CD14-positive monocyte (primary cell): ENCODE results near the gene SLC25A19. TPM values are rescaled to one million over a fixed set of nuclear protein-coding genes. Genes with fewer than 3 reads are reported as not detected.

ENCODE experiments used
- DNase-seq, 3 donors: peaks; one replicate each; pipeline ENCODE4 v3.0.0-alpha.2; 2011 to 2022
- H2AFZ ChIP-seq: 2 replicates; pipeline ENCODE4 v1.6.0; 2012; ENCODE audit warnings: mild to moderate bottlenecking, low read depth, low read length, inconsistent platforms; ENCODE audit not compliant: insufficient read depth, poor library complexity, severe bottlenecking
- H3K27ac ChIP-seq, 2 donors: 1 replicate in 1 of 2; 2 replicates in 1 of 2; pipeline ENCODE4 v1.5.1; 2012 to 2013; ENCODE audit warnings: low read length in 2 of 2, control low read depth in 1 of 2, inconsistent platforms in 1 of 2, low read depth in 1 of 2, mild to moderate bottlenecking in 1 of 2
- H3K27me3 ChIP-seq, 2 donors: one replicate each; pipeline versions ENCODE4 v1.6.0 to v1.6.1; 2011 to 2013; ENCODE audit warnings: low read length in 2 of 2; ENCODE audit not compliant: control insufficient read depth in 2 of 2, insufficient read depth in 2 of 2
- H3K36me3 ChIP-seq, 2 donors: replicated peaks in 1 of 2; 1 replicate in 1 of 2; 2 replicates in 1 of 2; pipeline versions ENCODE4 v1.5.1 to v1.6.1; 2012 to 2013; ENCODE audit warnings: low read length in 2 of 2, control low read depth in 1 of 2, inconsistent platforms in 1 of 2, mild to moderate bottlenecking in 1 of 2; ENCODE audit not compliant: insufficient read depth in 2 of 2, control insufficient read depth in 1 of 2
- H3K4me1 ChIP-seq, 2 donors: 1 replicate in 1 of 2; 2 replicates in 1 of 2; pipeline versions ENCODE4 v1.5.1 to v1.6.1; 2012 to 2013; ENCODE audit warnings: low read length in 2 of 2, control low read depth in 1 of 2, inconsistent platforms in 1 of 2, mild to moderate bottlenecking in 1 of 2, moderate library complexity in 1 of 2; ENCODE audit not compliant: insufficient read depth in 2 of 2, control insufficient read depth in 1 of 2
- H3K4me2 ChIP-seq: replicated peaks from 2 replicates; pipeline ENCODE3; 2012; ENCODE audit warnings: low read length, moderate library complexity, mild to moderate bottlenecking; ENCODE audit not compliant: poor library complexity, severe bottlenecking; ENCODE audit errors: extremely low read depth
- H3K4me3 ChIP-seq, 3 experiments: fragments of 200-600 bp in 1 of 3; sonication (generic) in 1 of 3; replicated peaks in 1 of 3; 1 replicate in 2 of 3; 2 replicates in 1 of 3; pipeline ENCODE4 v1.5.1; 2011 to 2013; ENCODE audit warnings: low read length in 3 of 3, mild to moderate bottlenecking in 3 of 3, control low read depth in 2 of 3, low read depth in 2 of 3, inconsistent platforms in 1 of 3, moderate library complexity in 1 of 3
- H3K79me2 ChIP-seq: 2 replicates; pipeline ENCODE4 v1.6.0; 2012; ENCODE audit warnings: mild to moderate bottlenecking, control low read depth, inconsistent platforms, low read length, moderate library complexity; ENCODE audit not compliant: insufficient read depth
- H3K9ac ChIP-seq: 2 replicates; pipeline ENCODE4 v1.6.0; 2017; ENCODE audit warnings: low read length, mild to moderate bottlenecking; ENCODE audit not compliant: insufficient read depth, poor library complexity, severe bottlenecking
- H3K9me3 ChIP-seq, 2 donors: replicated peaks in 1 of 2; 1 replicate in 1 of 2; 2 replicates in 1 of 2; pipeline versions ENCODE4 v1.5.1 to v1.6.1; 2012 to 2013; ENCODE audit warnings: low read length in 2 of 2, control low read depth in 1 of 2; ENCODE audit not compliant: control insufficient read depth in 1 of 2, insufficient read depth in 1 of 2
- H4K20me1 ChIP-seq: 2 replicates; pipeline ENCODE4 v1.6.0; 2012; ENCODE audit warnings: mild to moderate bottlenecking, low read length, control low read depth, moderate library complexity; ENCODE audit not compliant: insufficient read depth
- H3K27ac Mint-ChIP-seq, 7 donors: one replicate each; pipeline ENCODE4 v1.8.0; 2020; ENCODE audit warnings: mild to moderate bottlenecking in 7 of 7, mixed read lengths in 7 of 7, moderate library complexity in 6 of 7, inconsistent platforms in 2 of 7
- H3K27me3 Mint-ChIP-seq, 3 donors: one replicate each; pipeline ENCODE4 v1.8.0; 2021 to 2022; ENCODE audit warnings: low read depth in 3 of 3, mild to moderate bottlenecking in 3 of 3, mixed read lengths in 3 of 3, moderate library complexity in 3 of 3, inconsistent platforms in 1 of 3
- H3K36me3 Mint-ChIP-seq, 2 donors: one replicate each; pipeline ENCODE4 v1.8.0; 2020; ENCODE audit warnings: mixed read lengths in 2 of 2, inconsistent platforms in 1 of 2, mild to moderate bottlenecking in 1 of 2
- H3K4me1 Mint-ChIP-seq: one replicate; pipeline ENCODE4 v1.8.0; 2020; ENCODE audit warnings: mild to moderate bottlenecking, mixed read lengths
- H3K4me3 Mint-ChIP-seq, 2 donors: one replicate each; pipeline ENCODE4 v1.8.0; 2020; ENCODE audit warnings: mild to moderate bottlenecking in 2 of 2, mixed read lengths in 2 of 2, moderate library complexity in 1 of 2
- H3K9me3 Mint-ChIP-seq, 7 donors: one replicate each; pipeline ENCODE4 v1.8.0; 2020 to 2022; ENCODE audit warnings: mixed read lengths in 7 of 7, mild to moderate bottlenecking in 6 of 7, moderate library complexity in 6 of 7, inconsistent platforms in 2 of 7
- CTCF ChIP-seq: fragments of 200-600 bp; IDR thresholded peaks from one replicate; pipeline ENCODE4 v1.8.0; 2022; ENCODE audit warnings: antibody characterized with exemption, mild to moderate bottlenecking
- WGBS: methylation state at CpG from one replicate; pipeline ENCODE4 v1.1.5; 2013; ENCODE audit warnings: missing lambda C conversion rate; ENCODE audit not compliant: insufficient coverage; 5-methylcytosine and 5-hydroxymethylcytosine counted together
- intact Hi-C, 2 donors: fragments of 100-400 bp; cut with micrococcal nuclease; formaldehyde crosslinking; loops; one replicate each; pipeline versions ENCODE4 v1.15.0 to v1.15.1; 2023
- polyA plus RNA-seq, 3 donors: library from polyadenylated mRNA; depleted of rRNA in 1 of 3; unstranded in 2 of 3; stranded (reverse) in 1 of 3; fragments of 300-500 nt in 2 of 3; fragments of >200 nt in 1 of 3; fragmentation: Illumina TruSeq in 2 of 3; gene quantifications; 1 replicate in 2 of 3; 2 replicates in 1 of 3; pipeline ENCODE4 v1.2.3, GENCODE V29; 2012 to 2021

The SLC25A19 gene
- polyA plus RNA-seq, 3 donors = 14.4 to 21.5 (median 18.8) TPM

- WGBS = 52% methylated on average over 7 of the region's 13 CpGs
- peaks cover 5 to 17% of the 10 kb centered on the region in 2 donors for H3K36me3 Mint-ChIP-seq
- Histone ChIP-seq H3K9me3 (no peaks in the 10 kb centered on the region), H2AFZ (no peak overlapping the region), H3K79me2 (peaks cover 16% of the 10 kb centered on the region), H3K4me3 (peak overlapping the region in 1 of 3 experiments; percentile 4), H3K9ac (no peak overlapping the region), H3K27me3 (no peaks in the 10 kb centered on the region), H3K36me3 (no peaks in the 10 kb centered on the region), H3K4me2 (peak overlapping the region; percentile 4), H3K27ac (peak overlapping the region; percentile 98 to 100), H3K4me1 (peaks cover 77 to 80% of the 10 kb centered on the region in 2 donors), H4K20me1 (no peaks in the 10 kb centered on the region)
- peaks cover 68% of the 10 kb centered on the region for H3K4me1 Mint-ChIP-seq
- TF ChIP-seq CTCF = no peak
- no peak for DNase-seq
- intact Hi-C loops = no loop called here
- H3K9me3 Mint-ChIP-seq = peaks cover 0 to 1% (median 0%) of the 10 kb centered on the region in 7 donors
- peaks cover 0 to 11% (median 2%) of the 10 kb centered on the region in 3 donors for H3K27me3 Mint-ChIP-seq
- peak overlapping the region in 1 of 2 donors; percentile 24 for H3K4me3 Mint-ChIP-seq
- H3K27ac Mint-ChIP-seq = peak overlapping the region; percentile 97 to 99 (median 98)
Measured at GRCh38 chr17:75307957-75308731, 18.9 kb upstream of the SLC25A19 start.

GRCh38 chr17:75301502-75302206, 12.4 kb upstream of the SLC25A19 start:
- Mint-ChIP-seq H3K36me3 (peaks cover 8 to 16% of the 10 kb centered on the region in 2 donors), H3K4me1 (peaks cover 54% of the 10 kb centered on the region), H3K27me3 (no peaks in the 10 kb centered on the region), H3K27ac (peak overlapping the region; percentile 90 to 100 (median 96)), H3K9me3 (peaks cover 0 to 1% (median 0%) of the 10 kb centered on the region in 7 donors), H3K4me3 (no peak overlapping the region)
- peak overlapping the region; percentile 91 to 98 for H3K27ac ChIP-seq
- H3K4me3 ChIP-seq = peak overlapping the region in 1 of 3 experiments; percentile 14
- WGBS = 68% methylated on average over 12 of the region's 17 CpGs
- no peak overlapping the region for H2AFZ ChIP-seq
- no peaks in the 10 kb centered on the region for H3K36me3 ChIP-seq
- no peaks in the 10 kb centered on the region for H3K9me3 ChIP-seq
- DNase-seq = peak; percentile 90 to 96 (median 94)
- H3K4me1 ChIP-seq = peaks cover 70 to 75% of the 10 kb centered on the region in 2 donors
- peaks cover 28% of the 10 kb centered on the region for H3K79me2 ChIP-seq
- no peaks in the 10 kb centered on the region for H3K27me3 ChIP-seq
- H3K9ac ChIP-seq = peak overlapping the region; percentile 78
- intact Hi-C loops = no loop called here
- TF ChIP-seq CTCF = no peak
- H4K20me1 ChIP-seq = no peaks in the 10 kb centered on the region
- H3K4me2 ChIP-seq = peak overlapping the region; percentile 0
